Gastroesophageal sphincter (tissue), 4 donors: ENCODE results near the gene NGB. TPM values are rescaled to one million over a fixed set of nuclear protein-coding genes. Genes with fewer than 3 reads are reported as not detected.

Experiments used
- ATAC-seq: fragments of 150-250 bp; one replicate; pipeline ENCODE4 v1.9.1; 2016; ENCODE audit warnings: mild to moderate bottlenecking, moderate library complexity
- H3K27ac ChIP-seq, 4 donors: fragments of 200-600 bp; sonication (generic) in 3 of 4; 1 replicate in 3 of 4; 2 replicates in 1 of 4; pipeline ENCODE4 v1.5.1; 2016 to 2019
- H3K27me3 ChIP-seq: fragments of 200-600 bp; sonication (generic); one replicate; pipeline ENCODE4 v1.5.1; 2019
- H3K36me3 ChIP-seq, 2 donors: fragments of 200-600 bp; sonication (generic); one replicate each; pipeline ENCODE4 v1.5.1; 2019; ENCODE audit warnings: control low read depth in 1 of 2
- H3K4me1 ChIP-seq, 3 donors: fragments of 200-600 bp; sonication (generic); 1 replicate in 2 of 3; 2 replicates in 1 of 3; pipeline ENCODE4 v1.5.1; 2016 to 2019; ENCODE audit warnings: control low read depth in 2 of 3
- H3K4me3 ChIP-seq, 2 donors: fragments of 200-600 bp; sonication (generic); one replicate each; pipeline ENCODE4 v1.5.1; 2019; ENCODE audit warnings: mild to moderate bottlenecking in 1 of 2, moderate library complexity in 1 of 2
- H3K9me3 ChIP-seq, 3 donors: fragments of 200-600 bp; sonication (generic); one replicate each; pipeline ENCODE4 v1.5.1; 2017 to 2019; ENCODE audit warnings: control low read depth in 2 of 3
- EP300 ChIP-seq: sonication (generic); formaldehyde crosslinking; IDR thresholded peaks from one replicate; pipeline ENCODE4 v1.6.1; 2017; ENCODE audit warnings: antibody characterized with exemption, mild to moderate bottlenecking
- POLR2A ChIP-seq, 2 donors: fragments of 450-650 bp; IDR thresholded peaks; one replicate each; pipeline ENCODE4 v1.6.1; 2017; ENCODE audit warnings: antibody characterized with exemption in 2 of 2, mild to moderate bottlenecking in 2 of 2, moderate library complexity in 1 of 2
- POLR2AphosphoS5 ChIP-seq: sonication (generic); formaldehyde crosslinking; IDR thresholded peaks from one replicate; pipeline ENCODE4 v1.6.1; 2017; ENCODE audit warnings: antibody characterized with exemption
- WGBS, 2 donors: methylation state at CpG; one replicate each; pipeline ENCODE4 v1.1.5; 2018; ENCODE audit warnings: low coverage in 1 of 2; 5-methylcytosine and 5-hydroxymethylcytosine counted together
- total RNA-seq, 4 donors: library from RNA; depleted of rRNA; stranded (reverse); fragments of >200 nt; gene quantifications; one replicate each; pipeline ENCODE4 v1.1.0, GENCODE V29; 2016
- TF ChIP-seq, protein P1 (sequence below), 4 experiments: fragments of 200-600 bp in 2 of 4; fragments of 450-650 bp in 2 of 4; sonication (generic) in 1 of 4; IDR thresholded peaks; one replicate each; pipeline ENCODE4 v1.5.1; 2017 to 2019; ENCODE audit warnings: antibody characterized with exemption in 4 of 4, mild to moderate bottlenecking in 2 of 4, moderate library complexity in 2 of 4

Gene NGB
- total RNA-seq, 4 donors from 2014 or later, result 0.27 to 2.0 (median 1.2) TPM; not detected in 1

GRCh38 chr14:77225254-77225653, 45.8 kb downstream of the NGB start:
- no peak for ATAC-seq
- WGBS, 2 donors, result 57 to 58% methylated on average over 4 of the region's 12 CpGs
- H3K4me1 ChIP-seq, result no peaks in the 10 kb centered on the region
- H3K27me3 ChIP-seq, result peaks cover 50% of the 10 kb centered on the region
- TF ChIP-seq EP300, result no peak
- TF ChIP-seq POLR2A (IDR thresholded peaks at IDR 0.05), result no peak
- no peak for TF ChIP-seq POLR2AphosphoS5
- TF ChIP-seq, protein P1, sequence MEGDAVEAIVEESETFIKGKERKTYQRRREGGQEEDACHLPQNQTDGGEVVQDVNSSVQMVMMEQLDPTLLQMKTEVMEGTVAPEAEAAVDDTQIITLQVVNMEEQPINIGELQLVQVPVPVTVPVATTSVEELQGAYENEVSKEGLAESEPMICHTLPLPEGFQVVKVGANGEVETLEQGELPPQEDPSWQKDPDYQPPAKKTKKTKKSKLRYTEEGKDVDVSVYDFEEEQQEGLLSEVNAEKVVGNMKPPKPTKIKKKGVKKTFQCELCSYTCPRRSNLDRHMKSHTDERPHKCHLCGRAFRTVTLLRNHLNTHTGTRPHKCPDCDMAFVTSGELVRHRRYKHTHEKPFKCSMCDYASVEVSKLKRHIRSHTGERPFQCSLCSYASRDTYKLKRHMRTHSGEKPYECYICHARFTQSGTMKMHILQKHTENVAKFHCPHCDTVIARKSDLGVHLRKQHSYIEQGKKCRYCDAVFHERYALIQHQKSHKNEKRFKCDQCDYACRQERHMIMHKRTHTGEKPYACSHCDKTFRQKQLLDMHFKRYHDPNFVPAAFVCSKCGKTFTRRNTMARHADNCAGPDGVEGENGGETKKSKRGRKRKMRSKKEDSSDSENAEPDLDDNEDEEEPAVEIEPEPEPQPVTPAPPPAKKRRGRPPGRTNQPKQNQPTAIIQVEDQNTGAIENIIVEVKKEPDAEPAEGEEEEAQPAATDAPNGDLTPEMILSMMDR (IDR thresholded peaks at IDR 0.05), result no peak
- no peak overlapping the region for H3K4me3 ChIP-seq
- H3K36me3 ChIP-seq, result no peaks in the 10 kb centered on the region
- no peak overlapping the region for H3K27ac ChIP-seq
- no peaks in the 10 kb centered on the region for H3K9me3 ChIP-seq

GRCh38 chr14:77224212-77224611, 46.8 kb downstream of the NGB start:
- Histone ChIP-seq H3K9me3 (no peaks in the 10 kb centered on the region), H3K27me3 (peaks cover 61% of the 10 kb centered on the region), H3K27ac (no peak overlapping the region), H3K36me3 (no peaks in the 10 kb centered on the region), H3K4me3 (no peak overlapping the region), H3K4me1 (no peaks in the 10 kb centered on the region)
- no peak for TF ChIP-seq EP300
- TF ChIP-seq POLR2AphosphoS5, result no peak
- TF ChIP-seq POLR2A (IDR thresholded peaks at IDR 0.05), result no peak
- TF ChIP-seq, protein P1 (IDR thresholded peaks at IDR 0.05), result no peak
- WGBS, 2 donors, result 70% methylated on average over 2 of the region's 4 CpGs; no CpG with 5 or more reads in 1 of the 2 donors
- no peak for ATAC-seq

GRCh38 chr14:77222546-77223225, 48.3 kb downstream of the NGB start:
- ATAC-seq, result no peak
- no peaks in the 10 kb centered on the region for H3K9me3 ChIP-seq
- H3K4me3 ChIP-seq, result no peak overlapping the region
- no peaks in the 10 kb centered on the region for H3K36me3 ChIP-seq
- H3K4me1 ChIP-seq, result no peaks in the 10 kb centered on the region
- no peak overlapping the region for H3K27ac ChIP-seq
- H3K27me3 ChIP-seq, result peaks cover 76% of the 10 kb centered on the region
- TF ChIP-seq POLR2AphosphoS5 (no peak), POLR2A (IDR thresholded peaks at IDR 0.05) (no peak), EP300 (no peak)
- TF ChIP-seq, protein P1 (IDR thresholded peaks at IDR 0.05), result no peak
- 31 to 36% methylated on average over 7 to 10 of the region's 10 CpGs for WGBS, 2 donors

DNA sequence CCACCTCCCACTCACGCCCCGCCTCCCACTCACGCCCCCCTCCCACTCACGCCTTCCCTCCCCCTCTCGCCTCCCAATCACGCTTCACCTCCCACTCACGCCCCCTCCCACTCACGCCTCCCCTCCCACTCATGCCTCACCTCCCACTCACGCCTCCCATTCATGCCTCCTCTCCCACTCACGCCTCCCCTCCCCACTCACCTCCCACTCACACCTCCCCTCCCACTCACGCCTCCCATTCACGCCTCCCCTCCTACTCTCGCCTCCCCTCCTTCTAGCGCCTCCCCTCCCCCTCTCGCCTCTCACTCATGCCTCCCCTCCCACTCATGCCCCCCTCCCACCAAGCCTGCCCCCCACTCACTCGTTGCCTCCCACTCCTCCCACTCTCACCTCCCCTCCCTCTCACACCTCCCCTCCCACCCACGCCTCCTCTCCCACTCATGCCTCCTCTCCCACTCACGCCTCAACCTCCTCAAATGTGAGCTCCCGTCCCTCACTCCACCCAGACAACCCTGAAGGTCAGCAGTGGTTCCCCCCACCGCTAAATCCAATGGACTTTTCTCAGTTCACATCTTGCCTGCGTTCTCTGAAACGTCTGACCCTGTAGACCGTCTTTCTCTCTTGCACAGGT, 49.6 kb downstream of the NGB start:
- 25 to 49% methylated on average over 3 to 5 of the region's 23 CpGs for WGBS, 2 donors
- H3K9me3 ChIP-seq, result no peaks in the 10 kb centered on the region
- no peak overlapping the region for H3K27ac ChIP-seq
- TF ChIP-seq POLR2AphosphoS5, result no peak
- H3K36me3 ChIP-seq, result no peaks in the 10 kb centered on the region
- no peak for ATAC-seq
- no peaks in the 10 kb centered on the region for H3K4me1 ChIP-seq
- no peak overlapping the region for H3K4me3 ChIP-seq
- H3K27me3 ChIP-seq, result peaks cover 88% of the 10 kb centered on the region

- no peaks in the 10 kb centered on the region for H3K9me3 ChIP-seq
- WGBS, 2 donors, result 48 to 67% methylated on average over 3 to 6 of the region's 24 CpGs
- H3K4me1 ChIP-seq, result no peaks in the 10 kb centered on the region
- H3K27me3 ChIP-seq, result peaks cover 89% of the 10 kb centered on the region
- no peaks in the 10 kb centered on the region for H3K36me3 ChIP-seq
- TF ChIP-seq POLR2AphosphoS5, result no peak
- TF ChIP-seq, protein P1 (IDR thresholded peaks at IDR 0.05), result no peak
- no peak for TF ChIP-seq EP300
- TF ChIP-seq POLR2A (IDR thresholded peaks at IDR 0.05), result no peak
- H3K27ac ChIP-seq, result no peak overlapping the region
- H3K4me3 ChIP-seq, result no peak overlapping the region
- ATAC-seq, result no peak
Measured at GRCh38 chr14:77220246-77221017, 50.6 kb downstream of the NGB start.
